Activated CD8-positive, alpha-beta T cell treated with anti-CD3 and anti-CD28 coated beads, Interleukin-2, amount 10 ng/mL, durations not matched to agents 7 days and 5 days (primary cell): ENCODE measurements around the gene PPP1R12C. TPM values are rescaled to one million over a fixed set of nuclear protein-coding genes. Genes with fewer than 3 reads are reported as not detected.

Experiments used
- ATAC-seq: fragments of 150-1000 bp; cut with Tn5 transposase; one replicate; pipeline ENCODE4 v1.10.0; 2021; ENCODE audit warnings: moderate library complexity
- CTCF ChIA-PET: fragments of 350-600 bp; sonication (Branson Sonifier 250); formaldehyde crosslinking; loops from one replicate; lab custom pipeline; 2021; ENCODE audit warnings: antibody characterized with exemption; lab: Charles Lee
- POLR2A ChIA-PET: fragments of 350-600 bp; sonication (Branson Sonifier 250); formaldehyde crosslinking; loops from one replicate; lab custom pipeline; 2021; ENCODE audit warnings: antibody characterized with exemption; lab: Charles Lee
- DNase-seq: peaks from one replicate; pipeline ENCODE4 v3.0.0-alpha.2; 2020
- H3K27ac Mint-ChIP-seq: one replicate; pipeline ENCODE4 v1.8.0; 2021; ENCODE audit warnings: mild to moderate bottlenecking, mixed read lengths
- H3K27me3 Mint-ChIP-seq: one replicate; pipeline ENCODE4 v1.8.0; 2021; ENCODE audit warnings: low read depth, mixed read lengths
- H3K36me3 Mint-ChIP-seq: one replicate; pipeline ENCODE4 v1.8.0; 2021; ENCODE audit warnings: low read depth, mixed read lengths
- H3K4me1 Mint-ChIP-seq: one replicate; pipeline ENCODE4 v1.8.0; 2021; ENCODE audit warnings: low read depth, mixed read lengths
- H3K4me3 Mint-ChIP-seq: one replicate; pipeline ENCODE4 v1.8.0; 2021; ENCODE audit warnings: mild to moderate bottlenecking, mixed read lengths
- H3K9me3 Mint-ChIP-seq: one replicate; pipeline ENCODE4 v1.8.0; 2022; ENCODE audit warnings: mixed read lengths; ENCODE audit not compliant: insufficient read depth
- total RNA-seq, 2 experiments: library from RNA; stranded (reverse); gene quantifications; one replicate each; pipeline ENCODE4 v1.2.3, GENCODE V29; 2021

The PPP1R12C gene
- total RNA-seq, 2 experiments from 2014 or later, result 137 to 142 TPM

DNA sequence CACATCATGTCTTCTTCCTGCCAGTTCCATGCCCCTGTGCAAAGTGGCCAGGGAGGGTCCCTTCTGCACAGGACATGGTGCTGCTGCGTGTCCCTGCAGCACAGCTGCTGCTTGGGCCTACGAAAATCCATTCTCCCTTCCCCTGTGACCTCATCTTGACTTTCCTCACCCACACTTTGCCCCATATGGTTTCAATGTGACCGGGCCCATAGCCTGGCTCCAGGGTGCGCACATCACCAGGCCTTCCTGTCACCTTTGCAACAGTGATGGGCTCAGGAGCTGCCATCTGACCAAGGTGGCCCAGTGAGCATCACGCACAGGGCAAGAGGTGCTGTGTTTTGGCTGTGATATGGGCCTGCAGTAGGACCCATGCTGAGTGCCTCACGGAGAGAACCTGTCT is 10.8 kb downstream of the PPP1R12C start:
- no peak for ATAC-seq
- peaks cover 57% of the 10 kb centered on the region for H3K36me3 Mint-ChIP-seq
- no peak overlapping the region for H3K4me3 Mint-ChIP-seq
- H3K9me3 Mint-ChIP-seq, result no peaks in the 10 kb centered on the region
- H3K27ac Mint-ChIP-seq, result no peak overlapping the region
- POLR2A ChIA-PET, result interaction anchor here (0.6 to 1.1 kb wide), 2 partner anchors 10 to 302 kb away, joined by 3 read pairs; no protein-coding TSS in a partner anchor
- CTCF ChIA-PET, result interaction anchor here (0.7 to 1.7 kb wide), 3 partner anchors 18 to 302 kb away, joined by 3 to 6 read pairs (median 4); no protein-coding TSS in a partner anchor
- no peak for DNase-seq
- no peaks in the 10 kb centered on the region for H3K27me3 Mint-ChIP-seq
- no peaks in the 10 kb centered on the region for H3K4me1 Mint-ChIP-seq

- Mint-ChIP-seq H3K9me3 (no peaks in the 10 kb centered on the region), H3K36me3 (peaks cover 50% of the 10 kb centered on the region), H3K27ac (no peak overlapping the region), H3K27me3 (no peaks in the 10 kb centered on the region), H3K4me3 (no peak overlapping the region), H3K4me1 (no peaks in the 10 kb centered on the region)
- CTCF ChIA-PET, result interaction anchor here (1.3 to 1.7 kb wide), 2 partner anchors 56 to 187 kb away, joined by 3 to 4 read pairs; no protein-coding TSS in a partner anchor
- POLR2A ChIA-PET, result interaction anchor here (0.7 kb wide), 1 partner anchor 19 kb away, joined by 3 read pairs; no protein-coding TSS in a partner anchor
- no peak for ATAC-seq
- DNase-seq, result no peak
These were observed 12.2 kb downstream of the PPP1R12C start for GRCh38 chr19:55105237-55105636.

- ATAC-seq (no peak), DNase-seq (no peak)
- peaks cover 1% of the 10 kb centered on the region for H3K4me1 Mint-ChIP-seq
- ChIA-PET CTCF (no interaction called here), POLR2A (no interaction called here)
- H3K27ac Mint-ChIP-seq, result no peak overlapping the region
- no peaks in the 10 kb centered on the region for H3K27me3 Mint-ChIP-seq
- no peaks in the 10 kb centered on the region for H3K9me3 Mint-ChIP-seq
- H3K4me3 Mint-ChIP-seq, result no peak overlapping the region
- peaks cover 42% of the 10 kb centered on the region for H3K36me3 Mint-ChIP-seq
These were observed 14.2 kb downstream of the PPP1R12C start for GRCh38 chr19:55103190-55103589.

- ChIA-PET POLR2A (no interaction called here), CTCF (interaction anchor here (1.2 kb wide), 1 partner anchor 553 kb away, joined by 3 read pairs; no protein-coding TSS in a partner anchor)
- Mint-ChIP-seq H3K27me3 (no peaks in the 10 kb centered on the region), H3K4me1 (peaks cover 2% of the 10 kb centered on the region), H3K4me3 (no peak overlapping the region), H3K36me3 (peaks cover 31% of the 10 kb centered on the region), H3K9me3 (no peaks in the 10 kb centered on the region), H3K27ac (no peak overlapping the region)
- ATAC-seq (no peak), DNase-seq (no peak)
These were observed 16.2 kb downstream of the PPP1R12C start for GRCh38 chr19:55101261-55101660.

DNA sequence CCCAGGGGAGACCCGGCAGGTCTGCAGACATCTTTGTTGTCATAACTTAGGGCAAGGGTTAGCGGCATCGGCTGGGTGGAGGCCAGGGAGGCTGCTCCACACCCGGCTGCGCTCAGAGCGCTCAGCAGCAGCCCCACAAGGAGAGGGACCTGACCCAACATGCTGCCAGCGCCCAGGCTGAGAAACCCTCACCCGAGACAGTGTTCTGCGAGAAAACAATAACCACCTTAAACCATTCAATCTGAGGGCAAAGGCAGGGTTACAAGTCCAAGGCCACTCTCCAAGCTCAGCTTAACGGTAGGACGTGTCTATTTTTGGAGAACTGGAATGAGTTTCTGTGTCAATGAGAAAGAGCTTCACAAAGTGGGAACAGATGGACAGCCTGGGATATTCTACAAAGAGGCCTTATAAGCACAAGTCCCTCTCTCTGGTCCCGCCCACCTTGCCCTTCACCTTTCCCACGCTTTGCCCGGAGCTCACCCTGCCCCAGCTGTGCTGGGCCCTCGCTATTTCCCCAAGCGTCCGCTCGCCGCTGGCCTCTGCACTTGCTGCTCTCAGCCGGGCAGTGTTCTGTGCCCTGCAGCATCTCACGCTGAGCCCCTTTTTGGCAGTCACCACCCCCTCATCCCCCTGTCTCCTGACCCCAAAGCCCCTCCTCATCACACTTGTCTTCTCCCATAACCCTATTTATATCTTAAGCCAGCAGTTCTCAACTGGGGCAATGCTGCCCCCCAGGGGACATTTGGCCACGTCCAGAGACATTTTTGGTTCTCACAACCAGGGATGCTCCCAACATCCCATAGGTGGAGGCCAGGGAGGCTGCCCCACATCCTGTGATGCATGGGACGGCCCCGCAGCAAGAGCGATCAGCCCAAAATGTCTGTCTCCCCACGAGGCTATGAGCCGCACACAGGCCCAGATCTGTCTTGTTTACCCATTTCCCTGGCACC is 17.6 kb downstream of the PPP1R12C start:
- Mint-ChIP-seq H3K27me3 (no peaks in the 10 kb centered on the region), H3K36me3 (peaks cover 23% of the 10 kb centered on the region), H3K4me1 (peaks cover 2% of the 10 kb centered on the region), H3K27ac (no peak overlapping the region), H3K9me3 (no peaks in the 10 kb centered on the region), H3K4me3 (no peak overlapping the region)
- ChIA-PET POLR2A (interaction anchor here (1.0 kb wide), 1 partner anchor 15 kb away, joined by 3 read pairs; no protein-coding TSS in a partner anchor), CTCF (interaction anchor here (1.0 to 1.8 kb wide), 2 partner anchors 12 to 219 kb away, joined by 3 to 5 read pairs; no protein-coding TSS in a partner anchor)
- no peak for ATAC-seq
- no peak for DNase-seq

- CTCF ChIA-PET, result interaction anchor here (1.0 to 1.8 kb wide), 2 partner anchors 11 to 218 kb away, joined by 3 to 5 read pairs; no protein-coding TSS in a partner anchor
- no peak for ATAC-seq
- H3K27ac Mint-ChIP-seq, result no peak overlapping the region
These were observed 18.5 kb downstream of the PPP1R12C start for GRCh38 chr19:55098716-55099556.

DNA sequence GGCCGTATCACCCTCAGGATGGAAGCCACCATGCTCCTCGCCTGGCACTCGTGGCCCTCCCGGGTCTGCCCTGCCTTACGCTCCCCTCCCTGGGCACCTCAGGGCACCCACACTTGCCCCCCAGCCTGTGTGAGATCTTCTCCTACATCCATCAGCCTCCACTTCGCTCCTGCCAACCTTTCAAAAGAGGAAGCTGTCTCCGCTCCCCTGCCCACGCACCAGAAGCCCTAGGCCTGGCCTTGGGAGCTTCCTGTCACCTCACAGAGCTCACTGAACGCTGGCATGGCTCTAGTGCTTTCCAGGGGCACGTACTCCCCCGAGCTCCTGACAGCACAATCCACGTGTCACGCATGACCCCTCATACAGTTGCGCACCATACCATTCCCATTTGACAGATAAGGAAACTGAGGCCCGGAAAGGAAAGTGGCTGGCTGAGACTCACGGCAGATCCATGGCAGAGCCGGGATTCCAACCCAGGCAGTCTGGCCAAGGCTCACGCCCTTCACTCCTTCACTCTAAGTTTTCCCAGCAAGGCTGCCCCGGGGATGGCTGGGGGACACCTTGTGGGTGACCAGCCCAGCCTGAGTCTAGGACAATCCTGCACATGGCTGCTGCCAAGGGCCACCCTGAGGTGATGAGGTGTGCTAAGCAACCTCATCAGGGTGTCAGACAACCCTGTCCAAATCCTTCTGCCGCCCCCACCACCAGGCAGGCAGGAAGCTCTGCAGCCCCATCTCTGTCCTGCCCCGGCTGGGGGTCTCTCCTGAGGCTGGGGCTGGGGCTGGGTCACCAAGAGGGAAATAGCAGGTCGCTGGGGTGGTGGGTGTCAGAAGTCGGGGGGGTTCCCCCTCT is 19.3 kb downstream of the PPP1R12C start:
- ATAC-seq (no peak), DNase-seq (no peak)
- H3K36me3 Mint-ChIP-seq, result peaks cover 22% of the 10 kb centered on the region
- H3K9me3 Mint-ChIP-seq, result no peaks in the 10 kb centered on the region
- H3K4me3 Mint-ChIP-seq, result no peak overlapping the region
- H3K27ac Mint-ChIP-seq, result no peak overlapping the region
- ChIA-PET CTCF (interaction anchor here (1.8 kb wide), 1 partner anchor 10 kb away, joined by 5 read pairs; no protein-coding TSS in a partner anchor), POLR2A (interaction anchor here (1.0 kb wide), 1 partner anchor 13 kb away, joined by 3 read pairs; no protein-coding TSS in a partner anchor)
- H3K4me1 Mint-ChIP-seq, result peaks cover 2% of the 10 kb centered on the region
- no peaks in the 10 kb centered on the region for H3K27me3 Mint-ChIP-seq

More at GRCh38 chr19:55098716-55099556, 18.5 kb downstream of the PPP1R12C start:
- POLR2A ChIA-PET, result interaction anchor here (1.0 kb wide), 1 partner anchor 14 kb away, joined by 3 read pairs; no protein-coding TSS in a partner anchor
- Mint-ChIP-seq H3K9me3 (no peaks in the 10 kb centered on the region), H3K4me1 (peaks cover 2% of the 10 kb centered on the region), H3K36me3 (peaks cover 27% of the 10 kb centered on the region), H3K27me3 (no peaks in the 10 kb centered on the region), H3K4me3 (no peak overlapping the region)
- no peak for DNase-seq

- ChIA-PET POLR2A (no interaction called here), CTCF (interaction anchor here (0.6 kb wide), 1 partner anchor 11 kb away, joined by 3 read pairs; no protein-coding TSS in a partner anchor)
- H3K27ac Mint-ChIP-seq, result no peak overlapping the region
- no peak for ATAC-seq
- H3K27me3 Mint-ChIP-seq, result no peaks in the 10 kb centered on the region
- peaks cover 2% of the 10 kb centered on the region for H3K4me1 Mint-ChIP-seq
- H3K36me3 Mint-ChIP-seq, result peaks cover 10% of the 10 kb centered on the region
- H3K9me3 Mint-ChIP-seq, result no peaks in the 10 kb centered on the region
- H3K4me3 Mint-ChIP-seq, result no peak overlapping the region
- no peak for DNase-seq
These were observed 21.3 kb downstream of the PPP1R12C start for GRCh38 chr19:55096061-55096701.

DNA sequence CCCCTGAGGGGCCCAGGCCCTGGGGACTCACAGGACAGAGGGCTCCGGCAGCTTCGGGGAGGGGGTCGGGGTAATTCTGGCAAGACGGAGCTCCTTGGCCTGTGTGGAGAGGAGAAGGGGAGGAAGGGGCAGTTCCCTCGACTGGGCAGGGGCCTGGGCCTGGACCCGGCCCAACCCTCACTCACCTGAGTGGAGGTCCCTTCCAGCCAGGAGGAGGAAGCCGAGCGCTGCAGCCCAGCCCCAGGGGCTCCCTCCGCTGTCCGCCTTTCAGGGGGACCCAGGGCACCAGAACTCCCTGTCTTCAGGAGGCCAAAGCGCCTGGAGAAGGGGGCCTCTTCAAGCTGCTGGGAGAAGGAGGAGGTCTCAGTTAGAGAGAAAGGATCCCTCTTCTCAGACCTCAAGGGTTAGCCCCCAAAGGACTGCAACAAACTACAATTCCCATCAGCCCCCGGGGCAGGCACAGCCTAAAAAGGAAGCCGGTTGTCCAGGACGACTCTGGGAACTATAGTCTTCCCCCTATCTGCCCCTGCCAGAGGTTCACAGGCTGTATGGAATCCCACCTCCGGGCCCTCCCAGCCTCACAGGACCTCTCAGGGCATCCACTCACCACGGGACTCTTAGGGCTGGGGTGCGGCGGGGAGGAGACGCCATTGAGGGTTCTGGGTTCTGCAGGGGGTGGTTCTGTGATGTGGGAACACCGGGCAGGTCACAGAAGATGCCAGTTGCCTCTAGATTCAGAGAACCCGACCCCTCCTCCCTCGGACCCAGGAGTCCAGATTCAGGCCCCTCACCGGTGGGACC is 22.0 kb downstream of the PPP1R12C start:
- H3K36me3 Mint-ChIP-seq, result peaks cover 14% of the 10 kb centered on the region
- H3K9me3 Mint-ChIP-seq, result no peaks in the 10 kb centered on the region
- POLR2A ChIA-PET, result no interaction called here
- no peak for ATAC-seq
- H3K4me3 Mint-ChIP-seq, result no peak overlapping the region
- no peaks in the 10 kb centered on the region for H3K27me3 Mint-ChIP-seq
- no peak overlapping the region for H3K27ac Mint-ChIP-seq
- CTCF ChIA-PET, result interaction anchor here (0.6 kb wide), 1 partner anchor 12 kb away, joined by 3 read pairs; no protein-coding TSS in a partner anchor
- H3K4me1 Mint-ChIP-seq, result peaks cover 2% of the 10 kb centered on the region
- no peak for DNase-seq
